PC-9 (cell line): ENCODE measurements around the gene EME1. TPM values are rescaled to one million over a fixed set of nuclear protein-coding genes. Genes with fewer than 3 reads are reported as not detected.

Source experiments
- BruUV-seq: library from RNA; stranded (reverse); fragments of 400-500 nt; replicated peaks from 2 replicates; lab custom pipeline; 2021; lab: Mats Ljungman, UMichigan
- CTCF ChIA-PET: fragments of 300-600 bp; sonication (Branson Sonifier 250); formaldehyde crosslinking; loops from one replicate; lab custom pipeline; 2022; ENCODE audit warnings: antibody characterized with exemption; lab: Charles Lee
- POLR2A ChIA-PET: fragments of 300-600 bp; sonication (Branson Sonifier 250); formaldehyde crosslinking; loops from one replicate; lab custom pipeline; 2022; ENCODE audit warnings: antibody characterized with exemption; ENCODE audit not compliant: unreplicated experiment; lab: Charles Lee
- DNase-seq, 2 experiments: peaks; one replicate each; pipeline versions ENCODE4 v3.0.0 to v3.0.0-alpha.2; 2015 to 2022; ENCODE audit warnings: mixed read lengths in 1 of 2
- H2AFZ ChIP-seq: fragments of 200-600 bp; sonication (generic); 2 replicates; pipeline ENCODE4 v1.8.1; 2017; ENCODE audit warnings: antibody characterized with exemption
- H3F3A ChIP-seq: fragments of 200-600 bp; sonication (generic); 2 replicates; pipeline ENCODE4 v1.8.1; 2017; ENCODE audit warnings: antibody characterized with exemption, mild to moderate bottlenecking, low read depth; ENCODE audit not compliant: insufficient read depth
- H3K27ac ChIP-seq: fragments of 200-600 bp; sonication (generic); 2 replicates; pipeline ENCODE4 v1.6.1; 2016; ENCODE audit warnings: mixed run types
- H3K27me3 ChIP-seq: fragments of 200-600 bp; sonication (generic); 2 replicates; pipeline ENCODE4 v1.6.1; 2016; ENCODE audit warnings: low read depth, mixed run types; ENCODE audit not compliant: insufficient read depth
- H3K36me3 ChIP-seq: fragments of 200-600 bp; sonication (generic); 2 replicates; pipeline ENCODE4 v1.6.1; 2016; ENCODE audit warnings: low read depth, mixed run types
- H3K4me1 ChIP-seq: fragments of 200-600 bp; sonication (generic); replicated peaks from 2 replicates; pipeline ENCODE4 v1.6.1; 2016; ENCODE audit warnings: mixed run types; ENCODE audit not compliant: insufficient read depth
- H3K4me2 ChIP-seq: fragments of 200-600 bp; sonication (generic); 2 replicates; pipeline ENCODE4 v1.6.1; 2017; ENCODE audit warnings: mixed run types
- H3K4me3 ChIP-seq: fragments of 200-600 bp; sonication (generic); 2 replicates; pipeline ENCODE4 v1.6.1; 2016; ENCODE audit warnings: mixed run types
- H3K79me2 ChIP-seq: fragments of 200-600 bp; sonication (generic); 2 replicates; pipeline ENCODE4 v1.6.1; 2017; ENCODE audit warnings: low read depth, mixed run types
- H3K9me2 ChIP-seq: fragments of 200-600 bp; sonication (generic); 2 replicates; pipeline ENCODE4 v1.8.1; 2017; ENCODE audit warnings: mild to moderate bottlenecking; ENCODE audit not compliant: insufficient read depth
- H3K9me3 ChIP-seq: fragments of 200-600 bp; sonication (generic); 2 replicates; pipeline ENCODE4 v1.8.1; 2016; ENCODE audit warnings: low read depth; ENCODE audit not compliant: insufficient read depth
- H4K20me1 ChIP-seq: fragments of 200-600 bp; sonication (generic); 2 replicates; pipeline ENCODE4 v1.8.1; 2017; ENCODE audit not compliant: insufficient read depth
- EZH2 ChIP-seq: fragments of 200-600 bp; sonication (generic); IDR thresholded peaks from 2 replicates; pipeline ENCODE4 v1.8.0; 2017; ENCODE audit warnings: antibody characterized with exemption, low read depth
- intact Hi-C: fragments of 100-400 bp; cut with micrococcal nuclease; formaldehyde crosslinking; loops from one replicate; pipeline ENCODE4 v1.10.0; 2022; ENCODE audit not compliant: unreplicated experiment
- total RNA-seq: library from RNA; stranded (reverse); gene quantifications from 2 replicates; pipeline ENCODE4 v1.2.3, GENCODE V29; 2021
- TF ChIP-seq, protein P1 (sequence below): fragments of 200-600 bp; sonication (generic); conservative IDR thresholded peaks from 2 replicates; pipeline ENCODE4 v1.6.1; 2017; ENCODE audit warnings: mixed run types, antibody characterized with exemption, mild to moderate bottlenecking, moderate library complexity

The EME1 gene
- total RNA-seq, 1 experiment from 2014 or later = 21.0 TPM

DNA sequence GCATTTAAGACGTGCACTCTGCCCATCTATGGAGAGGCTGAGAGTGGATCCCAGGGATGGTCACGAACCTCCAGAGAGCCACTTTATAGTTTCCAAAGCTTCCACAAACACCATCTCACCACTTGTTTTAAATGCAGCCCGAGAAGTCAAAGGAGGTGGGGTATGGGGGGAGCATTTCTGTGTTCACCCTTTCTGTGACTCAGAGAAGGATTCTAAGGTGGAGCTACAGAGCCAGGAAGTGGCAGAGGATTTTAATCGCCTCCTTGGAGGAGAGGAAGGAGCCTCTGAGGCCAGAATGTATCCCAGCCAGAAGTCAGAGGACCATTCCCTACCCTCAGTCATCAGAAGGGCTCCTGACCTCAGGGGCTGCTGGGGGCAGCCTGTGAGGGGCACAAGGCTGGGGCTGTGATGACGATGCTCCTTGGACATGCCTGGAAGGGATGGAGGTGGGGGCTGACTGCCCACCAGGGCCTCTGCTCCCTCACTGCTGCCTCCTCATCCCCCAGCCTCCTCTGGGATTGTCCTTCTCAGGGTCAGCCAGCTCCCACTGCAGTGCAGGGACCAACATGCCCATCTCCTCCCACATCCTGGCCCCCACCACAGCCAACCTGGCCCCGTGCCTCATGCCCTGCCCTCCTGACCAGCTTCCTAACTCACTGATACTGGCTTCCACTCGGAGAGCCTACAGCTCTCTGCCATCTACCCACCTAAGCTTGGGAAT lies 24.3 kb upstream of the EME1 start:
- Histone ChIP-seq H3K79me2 (peaks cover 22% of the 10 kb centered on the region), H3K4me1 (0 out of 2 replicates have a peak, but pooled peaks cover 8% of the 10 kb centered on the region), H3K27ac (no peak overlapping the region), H3K9me2 (no peaks in the 10 kb centered on the region), H3K9me3 (no peaks in the 10 kb centered on the region), H3F3A (peaks cover 20% of the 10 kb centered on the region; the same call in 1 of the 2 replicates), H2AFZ (no peak overlapping the region), H3K4me3 (no peak overlapping the region), H4K20me1 (peaks cover 3% of the 10 kb centered on the region), H3K4me2 (no peak overlapping the region), H3K36me3 (no peaks in the 10 kb centered on the region), H3K27me3 (no peaks in the 10 kb centered on the region)
- intact Hi-C loops = no loop called here
- no TSS peak for BruUV-seq
- TF ChIP-seq, protein P1, sequence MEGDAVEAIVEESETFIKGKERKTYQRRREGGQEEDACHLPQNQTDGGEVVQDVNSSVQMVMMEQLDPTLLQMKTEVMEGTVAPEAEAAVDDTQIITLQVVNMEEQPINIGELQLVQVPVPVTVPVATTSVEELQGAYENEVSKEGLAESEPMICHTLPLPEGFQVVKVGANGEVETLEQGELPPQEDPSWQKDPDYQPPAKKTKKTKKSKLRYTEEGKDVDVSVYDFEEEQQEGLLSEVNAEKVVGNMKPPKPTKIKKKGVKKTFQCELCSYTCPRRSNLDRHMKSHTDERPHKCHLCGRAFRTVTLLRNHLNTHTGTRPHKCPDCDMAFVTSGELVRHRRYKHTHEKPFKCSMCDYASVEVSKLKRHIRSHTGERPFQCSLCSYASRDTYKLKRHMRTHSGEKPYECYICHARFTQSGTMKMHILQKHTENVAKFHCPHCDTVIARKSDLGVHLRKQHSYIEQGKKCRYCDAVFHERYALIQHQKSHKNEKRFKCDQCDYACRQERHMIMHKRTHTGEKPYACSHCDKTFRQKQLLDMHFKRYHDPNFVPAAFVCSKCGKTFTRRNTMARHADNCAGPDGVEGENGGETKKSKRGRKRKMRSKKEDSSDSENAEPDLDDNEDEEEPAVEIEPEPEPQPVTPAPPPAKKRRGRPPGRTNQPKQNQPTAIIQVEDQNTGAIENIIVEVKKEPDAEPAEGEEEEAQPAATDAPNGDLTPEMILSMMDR = no peak
- no peak for TF ChIP-seq EZH2
- no peak for DNase-seq
- POLR2A ChIA-PET = no interaction called here
- CTCF ChIA-PET = no interaction called here

DNA sequence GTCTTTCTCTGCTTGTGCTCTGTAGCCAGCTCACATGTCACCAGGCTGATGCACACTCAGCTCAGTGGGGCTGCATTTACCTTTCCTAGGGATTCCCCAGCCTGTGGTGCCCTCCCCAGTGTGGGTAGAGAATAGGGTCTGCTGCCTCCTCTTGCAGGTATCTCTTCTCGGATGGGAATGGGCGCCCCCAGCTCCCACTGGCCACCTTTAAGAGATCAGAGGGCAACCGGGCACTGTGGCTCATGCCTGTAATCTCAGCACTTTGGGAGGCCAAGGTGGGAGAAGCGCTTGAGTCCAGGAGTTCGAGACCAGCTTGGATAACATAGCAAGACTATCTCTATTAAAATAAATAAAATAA lies 23.8 kb upstream of the EME1 start:
- no peaks in the 10 kb centered on the region for H3K9me2 ChIP-seq
- TF ChIP-seq EZH2 = no peak
- TF ChIP-seq, protein P1 = no peak
- H3K79me2 ChIP-seq = peaks cover 22% of the 10 kb centered on the region
- peaks cover 20% of the 10 kb centered on the region; the same call in 1 of the 2 replicates for H3F3A ChIP-seq
- BruUV-seq = no TSS peak
- H3K9me3 ChIP-seq = no peaks in the 10 kb centered on the region
- no peak overlapping the region for H3K4me3 ChIP-seq
- H4K20me1 ChIP-seq = peaks cover 3% of the 10 kb centered on the region
- 0 out of 2 replicates have a peak, but pooled peaks cover 8% of the 10 kb centered on the region for H3K4me1 ChIP-seq
- H3K4me2 ChIP-seq = no peak overlapping the region
- no peaks in the 10 kb centered on the region for H3K36me3 ChIP-seq
- no peak for DNase-seq
- intact Hi-C loops = no loop called here
- H3K27me3 ChIP-seq = no peaks in the 10 kb centered on the region
- H3K27ac ChIP-seq = no peak overlapping the region
- CTCF ChIA-PET = no interaction called here
- POLR2A ChIA-PET = no interaction called here
- H2AFZ ChIP-seq = no peak overlapping the region

- Histone ChIP-seq H3K4me2 (no peak overlapping the region), H3K4me3 (no peak overlapping the region), H3K9me2 (no peaks in the 10 kb centered on the region), H3K27me3 (no peaks in the 10 kb centered on the region), H3K79me2 (peaks cover 22% of the 10 kb centered on the region), H3K4me1 (0 out of 2 replicates have a peak, but pooled peaks cover 4% of the 10 kb centered on the region), H3K36me3 (0 out of 2 replicates have a peak, but pooled peaks cover 5% of the 10 kb centered on the region), H4K20me1 (peaks cover 3% of the 10 kb centered on the region), H3K9me3 (no peaks in the 10 kb centered on the region), H2AFZ (no peak overlapping the region), H3F3A (peaks cover 14% of the 10 kb centered on the region; the same call in 1 of the 2 replicates), H3K27ac (no peak overlapping the region)
- intact Hi-C loops = no loop called here
- TF ChIP-seq, protein P1 = no peak
- no peak for TF ChIP-seq EZH2
- BruUV-seq = no TSS peak
- no peak for DNase-seq
- POLR2A ChIA-PET = no interaction called here
- CTCF ChIA-PET = interaction anchor here (0.5 kb wide), 1 partner anchor 54 kb away, joined by 3 read pairs; no protein-coding TSS in a partner anchor
These were observed 22.3 kb upstream of the EME1 start for GRCh38 chr17:50350733-50351132.
